ENCODE data around the gene TOGARAM2.

DNA sequence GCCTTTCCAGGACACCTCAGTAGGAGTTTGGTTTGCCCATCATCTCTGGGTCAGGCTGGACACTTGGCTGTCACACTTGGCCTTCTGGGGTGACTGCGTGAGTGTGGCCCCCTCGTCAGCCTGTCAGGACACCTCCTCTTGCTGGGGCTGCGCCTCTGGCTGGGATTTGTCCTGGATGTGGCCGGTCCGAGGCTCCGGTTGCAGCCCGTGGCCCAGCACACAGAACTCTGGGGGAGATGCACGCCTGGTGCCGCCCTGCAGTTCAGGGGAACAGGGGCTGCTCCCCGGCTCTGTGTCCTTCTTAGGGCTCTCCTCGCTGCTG, 83.6 kb downstream of the TOGARAM2 start:
- TF ChIP-seq CC2D1A (CRISPR knock-in tag; IDR thresholded peaks at IDR 0.05) (no peak), CTCF (CRISPR knock-in tag; IDR thresholded peaks at IDR 0.05) (no peak), ZNF558 (CRISPR knock-in tag; IDR thresholded peaks at IDR 0.05; ENCODE audit: borderline replicate concordance) (no peak), RNF2 (conservative IDR thresholded peaks at IDR 0.05; ENCODE audit: low read depth) (no peak), XRCC5 (optimal IDR thresholded peaks at IDR 0.05; ENCODE audit: low read length) (no peak), REL (CRISPR knock-in tag; conservative IDR thresholded peaks at IDR 0.05) (no peak), ZNF513 (CRISPR knock-in tag; conservative IDR thresholded peaks at IDR 0.05) (no peak), ZNF431 (CRISPR knock-in tag; IDR thresholded peaks at IDR 0.05; ENCODE audit: borderline replicate concordance, low read depth) (no peak), KMT2B (CRISPR knock-in tag; IDR thresholded peaks at IDR 0.05) (no peak), U2AF2 (IDR thresholded peaks at IDR 0.05; ENCODE audit: low read depth, low read length) (no peak), AKAP8 (CRISPR knock-in tag; IDR thresholded peaks at IDR 0.05) (no peak)
- TF ChIP-seq, protein P1, sequence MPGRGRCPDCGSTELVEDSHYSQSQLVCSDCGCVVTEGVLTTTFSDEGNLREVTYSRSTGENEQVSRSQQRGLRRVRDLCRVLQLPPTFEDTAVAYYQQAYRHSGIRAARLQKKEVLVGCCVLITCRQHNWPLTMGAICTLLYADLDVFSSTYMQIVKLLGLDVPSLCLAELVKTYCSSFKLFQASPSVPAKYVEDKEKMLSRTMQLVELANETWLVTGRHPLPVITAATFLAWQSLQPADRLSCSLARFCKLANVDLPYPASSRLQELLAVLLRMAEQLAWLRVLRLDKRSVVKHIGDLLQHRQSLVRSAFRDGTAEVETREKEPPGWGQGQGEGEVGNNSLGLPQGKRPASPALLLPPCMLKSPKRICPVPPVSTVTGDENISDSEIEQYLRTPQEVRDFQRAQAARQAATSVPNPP (CRISPR knock-in tag; IDR thresholded peaks at IDR 0.05), result no peak

All from HepG2 (cell line).